Inflammatory macrophage (primary cell): Measurements from ENCODE around the gene IGF2BP2.
A peak's percentile ranks its signal among the peaks of the same experiment; 100 is the strongest.
"Not testable (repeated sequence)": the region's sequence is repeated elsewhere in the genome, so short reads cannot be mapped to it uniquely, and the experiment has no call there.

Experiments
- DNase-seq, 2 donors: peaks; one replicate each; pipeline ENCODE4 v3.0.0-alpha.2; 2020 to 2022

The IGF2BP2 gene

GRCh38 chr3:185659942-185660921 lies 164.6 kb downstream of the IGF2BP2 start:
- DNase-seq, result peak; percentile 83 to 85

- no peak for DNase-seq
These were observed 165.9 kb downstream of the IGF2BP2 start for GRCh38 chr3:185658943-185659342.

GRCh38 chr3:185658504-185658912 lies 166.3 kb downstream of the IGF2BP2 start:
- peak; percentile 17 to 48 for DNase-seq

GRCh38 chr3:185657691-185658503 lies 166.9 kb downstream of the IGF2BP2 start:
- no peak for DNase-seq

- DNase-seq, result no peak
These were observed 167.6 kb downstream of the IGF2BP2 start for GRCh38 chr3:185657211-185657610.

- DNase-seq, result no peak
These were observed 168.5 kb downstream of the IGF2BP2 start for GRCh38 chr3:185656321-185656840.

- no peak for DNase-seq
These were observed 169.2 kb downstream of the IGF2BP2 start for GRCh38 chr3:185655426-185656320.

- no peak for DNase-seq
These were observed 170.1 kb downstream of the IGF2BP2 start for GRCh38 chr3:185654758-185655145.

- DNase-seq, result no peak
These were observed 170.7 kb downstream of the IGF2BP2 start for GRCh38 chr3:185653949-185654757.

GRCh38 chr3:185651971-185652370 lies 172.9 kb downstream of the IGF2BP2 start:
- DNase-seq, result no peak

GRCh38 chr3:185649414-185649813 lies 175.4 kb downstream of the IGF2BP2 start:
- peak in 1 of 2 donors; percentile 19 for DNase-seq

- DNase-seq, result no peak
These were observed 176.4 kb downstream of the IGF2BP2 start for GRCh38 chr3:185648396-185648795.

GRCh38 chr3:185647880-185648210 lies 177.0 kb downstream of the IGF2BP2 start:
- no peak for DNase-seq

- DNase-seq, result no peak
These were observed 177.5 kb downstream of the IGF2BP2 start for GRCh38 chr3:185647134-185647879.

- DNase-seq, result no peak
These were observed 178.3 kb downstream of the IGF2BP2 start for GRCh38 chr3:185646382-185647133.

- no peak for DNase-seq
These were observed 179.1 kb downstream of the IGF2BP2 start for GRCh38 chr3:185645596-185646381.

GRCh38 chr3:185645191-185645590 lies 179.7 kb downstream of the IGF2BP2 start:
- not testable (repeated sequence) for DNase-seq

GRCh38 chr3:185640308-185640707 lies 184.5 kb downstream of the IGF2BP2 start:
- no peak for DNase-seq

GRCh38 chr3:185639632-185640206 lies 185.1 kb downstream of the IGF2BP2 start:
- DNase-seq, result no peak
